IMR-90 (cell line): ENCODE measurements around the gene ADTRP. TPM values are rescaled to one million over a fixed set of nuclear protein-coding genes. Genes with fewer than 3 reads are reported as not detected.

Source experiments
- ATAC-seq: fragments of 200-7000 bp; cut with Tn5 transposase; 2 replicates; pipeline ENCODE4 v1.9.1; 2020; ENCODE audit warnings: low read depth, mild to moderate bottlenecking, moderate library complexity
- BruUV-seq: library from RNA; stranded (reverse); fragments of 400-500 nt; replicated peaks from 2 replicates; lab custom pipeline; 2021; lab: Mats Ljungman, UMichigan
- CTCF ChIA-PET: fragments of 300-600 bp; formaldehyde crosslinking; extraction: SDS; loops from one replicate; lab custom pipeline; 2021; ENCODE audit warnings: antibody characterized with exemption; lab: Yijun Ruan, JAX
- POLR2A ChIA-PET: fragments of 300-600 bp; sonication (Branson Sonifier 250); formaldehyde crosslinking; loops from one replicate; lab custom pipeline; 2022; ENCODE audit warnings: antibody characterized with exemption; ENCODE audit not compliant: unreplicated experiment; lab: Charles Lee
- DNase-seq: peaks from one replicate; pipeline ENCODE4 v3.0.0; 2013
- H2AFZ ChIP-seq: replicated peaks from 2 replicates; pipeline ENCODE3; 2013; ENCODE audit warnings: low read length, mild to moderate bottlenecking; ENCODE audit not compliant: poor library complexity
- H2AK5ac ChIP-seq: 2 replicates; pipeline ENCODE4 v1.6.1; 2013; ENCODE audit warnings: low read depth, low read length, inconsistent platforms
- H2AK9ac ChIP-seq: replicated peaks from 2 replicates; pipeline ENCODE3; 2013; ENCODE audit warnings: mild to moderate bottlenecking, low read depth, low read length, moderate library complexity; ENCODE audit not compliant: poor library complexity
- H2BK120ac ChIP-seq: 2 replicates; pipeline ENCODE4 v1.6.1; 2013; ENCODE audit warnings: low read depth, low read length, inconsistent platforms
- H2BK15ac ChIP-seq: 3 replicates; pipeline ENCODE4 v1.6.1; 2013; ENCODE audit warnings: low read depth, low read length, inconsistent platforms
- H2BK20ac ChIP-seq: 2 replicates; pipeline ENCODE4 v1.6.1; 2013; ENCODE audit warnings: low read depth, mild to moderate bottlenecking, inconsistent platforms, low read length, moderate library complexity
- H2BK5ac ChIP-seq: 2 replicates; pipeline ENCODE4 v1.6.1; 2013; ENCODE audit warnings: mild to moderate bottlenecking, low read depth, low read length, inconsistent platforms; ENCODE audit not compliant: poor library complexity, severe bottlenecking
- H3K14ac ChIP-seq: replicated peaks from 2 replicates; pipeline ENCODE4 v1.6.1; 2013; ENCODE audit warnings: low read depth, low read length, inconsistent platforms
- H3K18ac ChIP-seq: 2 replicates; pipeline ENCODE4 v1.6.1; 2013; ENCODE audit warnings: low read depth, low read length, control low read depth
- H3K23ac ChIP-seq: 2 replicates; pipeline ENCODE4 v1.6.1; 2013; ENCODE audit warnings: low read depth, low read length, inconsistent platforms
- H3K27ac ChIP-seq: 2 replicates; pipeline ENCODE4 v1.5.1; 2013; ENCODE audit warnings: mild to moderate bottlenecking, control low read depth, low read length; ENCODE audit not compliant: insufficient read depth
- H3K27me3 ChIP-seq: 2 replicates; pipeline ENCODE4 v1.6.1; 2013; ENCODE audit warnings: low read length; ENCODE audit not compliant: control insufficient read depth, insufficient read depth
- H3K36me3 ChIP-seq: 2 replicates; pipeline ENCODE4 v1.6.1; 2013; ENCODE audit warnings: low read length, mixed read lengths; ENCODE audit not compliant: control insufficient read depth, insufficient read depth
- H3K4ac ChIP-seq: 2 replicates; pipeline ENCODE4 v1.6.1; 2013; ENCODE audit warnings: low read depth, low read length, inconsistent platforms
- H3K4me1 ChIP-seq: 2 replicates; pipeline ENCODE4 v1.6.1; 2013; ENCODE audit warnings: low read length, mixed read lengths; ENCODE audit not compliant: control insufficient read depth, insufficient read depth
- H3K4me2 ChIP-seq: 2 replicates; pipeline ENCODE4 v1.6.1; 2013; ENCODE audit warnings: low read depth, mild to moderate bottlenecking, control low read depth, low read length, moderate library complexity
- H3K4me3 ChIP-seq: 2 replicates; pipeline ENCODE4 v1.5.1; 2013; ENCODE audit warnings: low read depth, mild to moderate bottlenecking, control low read depth, low read length, moderate library complexity; ENCODE audit not compliant: insufficient read depth
- H3K56ac ChIP-seq: 2 replicates; pipeline ENCODE4 v1.6.1; 2013; ENCODE audit warnings: low read length, inconsistent platforms; ENCODE audit not compliant: insufficient read depth; ENCODE audit errors: extremely low read depth
- H3K79me1 ChIP-seq, 2 experiments: 2 replicates each; pipeline ENCODE4 v1.6.1; 2013; ENCODE audit warnings: low read length in 2 of 2, inconsistent platforms in 1 of 2, low read depth in 1 of 2
- H3K9ac ChIP-seq: 2 replicates; pipeline ENCODE4 v1.6.1; 2013; ENCODE audit warnings: low read depth, low read length, control low read depth
- H3K9me1 ChIP-seq: 2 replicates; pipeline ENCODE4 v1.6.1; 2013; ENCODE audit warnings: low read length, inconsistent platforms; ENCODE audit not compliant: insufficient read depth
- H3K9me3 ChIP-seq: 2 replicates; pipeline ENCODE4 v1.6.1; 2013; ENCODE audit warnings: low read length; ENCODE audit not compliant: control insufficient read depth, insufficient read depth
- H4K20me1 ChIP-seq: 2 replicates; pipeline ENCODE4 v1.6.1; 2013; ENCODE audit warnings: low read length, inconsistent platforms; ENCODE audit not compliant: insufficient read depth
- H4K5ac ChIP-seq: 2 replicates; pipeline ENCODE4 v1.6.1; 2013; ENCODE audit warnings: mild to moderate bottlenecking, low read depth, low read length, control low read depth
- H4K8ac ChIP-seq, 2 experiments: 2 replicates each; pipeline ENCODE4 v1.6.1; 2013; ENCODE audit warnings: low read depth in 2 of 2, low read length in 2 of 2, control low read depth in 1 of 2, inconsistent platforms in 1 of 2
- H4K91ac ChIP-seq: 2 replicates; pipeline ENCODE4 v1.6.1; 2013; ENCODE audit warnings: low read depth, low read length, inconsistent platforms; ENCODE audit not compliant: insufficient read depth
- CHD1 ChIP-seq: IDR thresholded peaks from 2 replicates; pipeline ENCODE4 v1.6.1; 2012; ENCODE audit warnings: low read depth, low read length, improper control_type of control experiment
- NFE2L2 ChIP-seq: fragments of 150-350 bp; IDR thresholded peaks from 2 replicates; pipeline ENCODE4 v1.6.1; 2016; ENCODE audit warnings: low read depth, mild to moderate bottlenecking, low read length
- WGBS, 2 experiments: methylation state at CpG; one replicate each; pipeline versions ENCODE4 v1.1.5 to v1.1.7; 2013; ENCODE audit warnings: missing lambda C conversion rate in 2 of 2; ENCODE audit not compliant: insufficient read length in 1 of 2; ENCODE audit errors: extremely low coverage in 2 of 2; 5-methylcytosine and 5-hydroxymethylcytosine counted together
- dilution Hi-C: fragments of 300-500 bp; cut with HindIII; formaldehyde crosslinking; loops from one replicate; pipeline ENCODE4 v1.14.3; 2018; ENCODE audit warnings: low sequenced_read_pairs; ENCODE audit not compliant: unreplicated experiment
- in situ Hi-C: fragments of 300-500 bp; cut with MboI; formaldehyde crosslinking; loops from 3 replicates; pipeline ENCODE4 v1.14.3; 2019; ENCODE audit warnings: low sequenced_read_pairs, inconsistent platforms, mixed read lengths
- intact Hi-C: fragments of 100-400 bp; cut with micrococcal nuclease; formaldehyde crosslinking; loops from 2 replicates; pipeline ENCODE4 v1.10.0; 2022
- polyA plus RNA-seq, 3 experiments: library from polyadenylated mRNA; depleted of rRNA; stranded (reverse); fragments of >200 nt; gene quantifications; 2 replicates each; pipeline ENCODE4 v1.2.3, GENCODE V29; 2012; ENCODE audit warnings: low replicate concordance in 1 of 3
- total RNA-seq: library from RNA; depleted of rRNA; stranded (reverse); fragments of >200 nt; gene quantifications from 2 replicates; pipeline ENCODE4 v1.2.3, GENCODE V29; 2012
- TF ChIP-seq, protein P1 (sequence below): fragments of 150-350 bp; IDR thresholded peaks from 2 replicates; pipeline ENCODE4 v1.6.1; 2016; ENCODE audit warnings: low read depth, mild to moderate bottlenecking, low read length, moderate library complexity, borderline replicate concordance

ADTRP gene
- total and polyA plus RNA-seq, 2 of the 4 experiments (the other 2 are of a cell fraction), result 0.50 to 0.72 TPM

DNA sequence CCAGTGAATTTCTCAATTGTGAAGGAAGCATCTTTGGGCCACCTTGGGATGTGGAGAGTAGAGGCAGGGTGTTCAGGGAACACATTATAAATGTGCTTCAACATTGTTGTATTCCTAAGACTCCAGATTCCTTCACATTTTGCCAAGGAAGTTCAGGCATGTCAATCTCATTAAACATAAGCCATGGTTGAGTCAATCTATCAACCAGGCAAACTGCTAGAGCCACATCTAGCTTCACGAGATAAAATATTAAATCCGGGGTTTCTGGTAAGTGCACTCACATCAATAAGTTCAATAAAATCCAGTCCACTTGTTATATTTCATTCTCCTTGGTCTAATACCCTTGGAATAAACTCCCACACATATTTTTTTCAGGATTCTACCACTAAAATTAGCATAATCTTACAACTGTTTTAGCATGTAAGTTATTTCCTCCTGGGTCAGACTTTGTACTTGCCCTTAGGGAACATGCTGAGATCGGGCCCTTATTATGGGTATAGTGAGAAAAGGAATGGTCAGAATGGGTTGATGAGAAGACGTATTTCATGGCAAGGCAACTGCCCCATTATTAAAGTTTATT, 93.6 kb downstream of the ADTRP start:
- intact Hi-C loops, result no loop called here
- H3K4ac ChIP-seq, result peak overlapping the region; percentile 72
- H3K27ac ChIP-seq, result no peak overlapping the region
- H2BK5ac ChIP-seq, result peak overlapping the region; percentile 63
- POLR2A ChIA-PET, result no interaction called here
- H4K91ac ChIP-seq, result 0 out of 2 replicates have a peak overlapping the region, but pooled peaks have one; percentile 2
- H2AFZ ChIP-seq, result peak overlapping the region; percentile 21
- peak overlapping the region; percentile 58 for H2BK120ac ChIP-seq
- no peak overlapping the region for H3K4me2 ChIP-seq
- ATAC-seq, result no peak
- no peak overlapping the region; the same call in 1 of the 2 replicates for H3K14ac ChIP-seq
- peak overlapping the region; percentile 67 for H2AK5ac ChIP-seq
- no peaks in the 10 kb centered on the region; the same call in none of the 2 replicates for H3K9me3 ChIP-seq
- H2AK9ac ChIP-seq, result no peak overlapping the region
- no peak for DNase-seq
- H3K18ac ChIP-seq, result peak overlapping the region; percentile 1; the same call in 1 of the 2 replicates
- H3K79me1 ChIP-seq, result no peaks in the 10 kb centered on the region
- no peak overlapping the region for H3K23ac ChIP-seq
- no peaks in the 10 kb centered on the region for H3K27me3 ChIP-seq
- H3K36me3 ChIP-seq, result no peaks in the 10 kb centered on the region
- BruUV-seq, result no TSS peak
- no peaks in the 10 kb centered on the region for H4K20me1 ChIP-seq
- peaks cover 5% of the 10 kb centered on the region; the same call in 1 of the 2 replicates for H3K9me1 ChIP-seq
- peak overlapping the region; percentile 77 for H2BK20ac ChIP-seq
- no peak overlapping the region; the same call in 1 of the 2 replicates for H4K5ac ChIP-seq
- peak overlapping the region in 1 of 2 experiments; percentile 57; a peak in 1 of 4 replicates for H4K8ac ChIP-seq
- dilution Hi-C loops, result no loop called here
- H2BK15ac ChIP-seq, result peak overlapping the region; percentile 45
- H3K56ac ChIP-seq, result no peak overlapping the region
- no CpG with 5 or more reads among the region's 4 CpGs for WGBS, 2 experiments
- peaks cover 8% of the 10 kb centered on the region for H3K4me1 ChIP-seq
- H3K4me3 ChIP-seq, result no peak overlapping the region
- in situ Hi-C loops, result no loop called here
- TF ChIP-seq NFE2L2 (no peak), CHD1 (no peak)
- TF ChIP-seq, protein P1, sequence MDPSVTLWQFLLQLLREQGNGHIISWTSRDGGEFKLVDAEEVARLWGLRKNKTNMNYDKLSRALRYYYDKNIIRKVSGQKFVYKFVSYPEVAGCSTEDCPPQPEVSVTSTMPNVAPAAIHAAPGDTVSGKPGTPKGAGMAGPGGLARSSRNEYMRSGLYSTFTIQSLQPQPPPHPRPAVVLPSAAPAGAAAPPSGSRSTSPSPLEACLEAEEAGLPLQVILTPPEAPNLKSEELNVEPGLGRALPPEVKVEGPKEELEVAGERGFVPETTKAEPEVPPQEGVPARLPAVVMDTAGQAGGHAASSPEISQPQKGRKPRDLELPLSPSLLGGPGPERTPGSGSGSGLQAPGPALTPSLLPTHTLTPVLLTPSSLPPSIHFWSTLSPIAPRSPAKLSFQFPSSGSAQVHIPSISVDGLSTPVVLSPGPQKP, result no peak
- no peak overlapping the region for H3K9ac ChIP-seq
- CTCF ChIA-PET, result interaction anchor here (0.6 to 1.2 kb wide), 2 partner anchors 15 to 101 kb away, joined by 3 to 6 read pairs; no protein-coding TSS in a partner anchor
